ENCODE results near the gene CRYL1. TPM values are rescaled to one million over a fixed set of nuclear protein-coding genes. Genes with fewer than 3 reads are reported as not detected.
A peak's percentile ranks its signal among the peaks of the same experiment; 100 is the strongest.

CRYL1 gene
- total and polyA plus RNA-seq, 2 of the 4 experiments (the other 2 are of a cell fraction): 11.7 to 16.4 TPM

DNA sequence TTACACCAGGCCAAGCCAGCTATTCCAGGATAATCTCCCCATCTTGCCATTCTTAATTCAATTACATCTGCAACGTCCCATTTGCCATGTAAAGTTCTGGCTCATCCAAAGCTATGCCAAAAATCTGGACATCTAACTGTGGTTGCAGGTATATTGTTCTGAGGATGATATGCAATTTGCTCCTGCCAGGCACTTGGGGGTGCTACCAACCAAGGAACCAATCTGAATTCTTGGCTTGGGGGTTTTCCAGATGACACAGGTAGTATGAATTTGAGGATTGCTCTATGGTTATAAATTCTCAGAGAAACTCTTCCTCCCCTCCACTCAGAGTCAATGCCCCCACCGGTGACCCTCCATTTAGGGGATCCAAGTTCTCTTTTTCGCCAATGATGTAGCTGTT lies 33.0 kb downstream of the CRYL1 start:
- no peak for TF ChIP-seq CHD1 (IDR thresholded peaks at IDR 0.05; ENCODE audit: low read depth, low read length)
- peak; percentile 78 for TF ChIP-seq RAD21 (IDR thresholded peaks at IDR 0.05; ENCODE audit: low read length)
- TF ChIP-seq CTCF (conservative IDR thresholded peaks at IDR 0.05; ENCODE audit: low read depth, low read length): peak; percentile 73
- TF ChIP-seq, protein P1, sequence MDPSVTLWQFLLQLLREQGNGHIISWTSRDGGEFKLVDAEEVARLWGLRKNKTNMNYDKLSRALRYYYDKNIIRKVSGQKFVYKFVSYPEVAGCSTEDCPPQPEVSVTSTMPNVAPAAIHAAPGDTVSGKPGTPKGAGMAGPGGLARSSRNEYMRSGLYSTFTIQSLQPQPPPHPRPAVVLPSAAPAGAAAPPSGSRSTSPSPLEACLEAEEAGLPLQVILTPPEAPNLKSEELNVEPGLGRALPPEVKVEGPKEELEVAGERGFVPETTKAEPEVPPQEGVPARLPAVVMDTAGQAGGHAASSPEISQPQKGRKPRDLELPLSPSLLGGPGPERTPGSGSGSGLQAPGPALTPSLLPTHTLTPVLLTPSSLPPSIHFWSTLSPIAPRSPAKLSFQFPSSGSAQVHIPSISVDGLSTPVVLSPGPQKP (IDR thresholded peaks at IDR 0.05; ENCODE audit: borderline replicate concordance, low read depth, low read length): no peak
- no peak for TF ChIP-seq NFE2L2 (IDR thresholded peaks at IDR 0.05; ENCODE audit: low read depth, low read length)
- no peak for TF ChIP-seq RFX5 (IDR thresholded peaks at IDR 0.05; ENCODE audit: low read depth, low read length)
- TF ChIP-seq, protein P2, sequence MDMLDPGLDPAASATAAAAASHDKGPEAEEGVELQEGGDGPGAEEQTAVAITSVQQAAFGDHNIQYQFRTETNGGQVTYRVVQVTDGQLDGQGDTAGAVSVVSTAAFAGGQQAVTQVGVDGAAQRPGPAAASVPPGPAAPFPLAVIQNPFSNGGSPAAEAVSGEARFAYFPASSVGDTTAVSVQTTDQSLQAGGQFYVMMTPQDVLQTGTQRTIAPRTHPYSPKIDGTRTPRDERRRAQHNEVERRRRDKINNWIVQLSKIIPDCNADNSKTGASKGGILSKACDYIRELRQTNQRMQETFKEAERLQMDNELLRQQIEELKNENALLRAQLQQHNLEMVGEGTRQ (IDR thresholded peaks at IDR 0.05; ENCODE audit: low read depth, low read length): no peak
- peak; percentile 65 for TF ChIP-seq SMC3 (IDR thresholded peaks at IDR 0.05; ENCODE audit: low read depth, low read length)
- no peak for TF ChIP-seq MXI1 (IDR thresholded peaks at IDR 0.05; ENCODE audit: borderline replicate concordance, low read depth, low read length)
- TF ChIP-seq BHLHE40 (IDR thresholded peaks at IDR 0.05; ENCODE audit: low read depth, low read length): no peak
- ChIA-PET POLR2A (ENCODE audit: unreplicated experiment) (no interaction called here), CTCF (interaction anchor here (0.6 to 1.3 kb wide), 14 partner anchors 11 to 896 kb away, joined by 3 to 6 read pairs (median 3); partner anchors contain the start of gene IL17D)
- Histone ChIP-seq H4K91ac (ENCODE audit: insufficient read depth, low read depth, low read length) (no peak overlapping the region), H3K9me1 (ENCODE audit: insufficient read depth, low read length) (peaks cover 6% of the 10 kb centered on the region; the same call in 1 of the 2 replicates), H2AK9ac (replicated peaks; ENCODE audit: low read depth, low read length, poor library complexity) (peak overlapping the region; percentile 73), H2AFZ (replicated peaks; ENCODE audit: low read length, poor library complexity) (no peak overlapping the region), H3K4ac (ENCODE audit: low read depth, low read length) (no peak overlapping the region), H3K4me3 (ENCODE audit: insufficient read depth, low read depth, low read length) (no peak overlapping the region), H2BK20ac (ENCODE audit: low read depth, low read length) (no peak overlapping the region), H4K5ac (ENCODE audit: low read depth, low read length) (no peak overlapping the region), H3K27ac (ENCODE audit: insufficient read depth, low read length) (no peak overlapping the region), H3K4me1 (ENCODE audit: control insufficient read depth, insufficient read depth, low read length) (peaks cover 5% of the 10 kb centered on the region), H3K56ac (ENCODE audit: extremely low read depth, insufficient read depth, low read length) (no peak overlapping the region), H2AK5ac (ENCODE audit: low read depth, low read length) (no peak overlapping the region), H2BK15ac (ENCODE audit: low read depth, low read length) (no peak overlapping the region), H2BK120ac (ENCODE audit: low read depth, low read length) (no peak overlapping the region), H3K14ac (replicated peaks; ENCODE audit: low read depth, low read length) (no peak overlapping the region), H3K9me3 (ENCODE audit: control insufficient read depth, insufficient read depth, low read length) (no peaks in the 10 kb centered on the region), H3K79me1 (ENCODE audit: low read depth in 1 of 2, low read length in 2 of 2) (no peaks in the 10 kb centered on the region), H4K8ac (ENCODE audit: low read depth in 2 of 2, low read length in 2 of 2) (no peak overlapping the region), H3K36me3 (ENCODE audit: control insufficient read depth, insufficient read depth, low read length) (no peaks in the 10 kb centered on the region), H4K20me1 (ENCODE audit: insufficient read depth, low read length) (no peaks in the 10 kb centered on the region), H3K18ac (ENCODE audit: low read depth, low read length) (no peak overlapping the region), H3K23ac (ENCODE audit: low read depth, low read length) (no peak overlapping the region), H2BK5ac (ENCODE audit: low read depth, low read length, poor library complexity, severe bottlenecking) (no peak overlapping the region), H3K27me3 (ENCODE audit: control insufficient read depth, insufficient read depth, low read length) (no peaks in the 10 kb centered on the region), H3K9ac (ENCODE audit: low read depth, low read length) (no peak overlapping the region), H3K4me2 (ENCODE audit: low read depth, low read length) (no peak overlapping the region)
- in situ Hi-C loops (cut with MboI; ENCODE audit: low sequenced_read_pairs) (loop anchor here (5.0 to 10.0 kb wide), 2 partner anchors 342 to 435 kb away; no protein-coding TSS in a partner anchor), intact Hi-C loops (cut with micrococcal nuclease) (no loop called here), dilution Hi-C loops (cut with HindIII; ENCODE audit: low sequenced_read_pairs, unreplicated experiment) (loop anchor here (25.0 kb wide), 1 partner anchor 305 kb away; the partner anchor contains the start of gene GJB2)
- no TSS peak for BruUV-seq (replicated peaks)
- WGBS, 2 experiments (ENCODE audit: extremely low coverage in 2 of 2, insufficient read length in 1 of 2): no CpG with 5 or more reads among the region's 3 CpGs
- ATAC-seq (ENCODE audit: low read depth) (peak; percentile 22; the same call in 1 of the 2 replicates), DNase-seq (peak; percentile 65)
